Activated CD4-positive, alpha-beta T cell treated with anti-CD3 and anti-CD28 coated beads, Interleukin-2, amount 50 U/mL, for 48 hours (primary cell): Measurements from ENCODE around the gene DUSP11.
A peak's percentile ranks its signal among the peaks of the same experiment; 100 is the strongest.
"Not testable (repeated sequence)": the region's sequence is repeated elsewhere in the genome, so short reads cannot be mapped to it uniquely, and the experiment has no call there.

Source experiments
- DNase-seq, 2 experiments: peaks; one replicate each; pipeline ENCODE4 v3.0.0-alpha.2; 2020

The DUSP11 gene

DNA sequence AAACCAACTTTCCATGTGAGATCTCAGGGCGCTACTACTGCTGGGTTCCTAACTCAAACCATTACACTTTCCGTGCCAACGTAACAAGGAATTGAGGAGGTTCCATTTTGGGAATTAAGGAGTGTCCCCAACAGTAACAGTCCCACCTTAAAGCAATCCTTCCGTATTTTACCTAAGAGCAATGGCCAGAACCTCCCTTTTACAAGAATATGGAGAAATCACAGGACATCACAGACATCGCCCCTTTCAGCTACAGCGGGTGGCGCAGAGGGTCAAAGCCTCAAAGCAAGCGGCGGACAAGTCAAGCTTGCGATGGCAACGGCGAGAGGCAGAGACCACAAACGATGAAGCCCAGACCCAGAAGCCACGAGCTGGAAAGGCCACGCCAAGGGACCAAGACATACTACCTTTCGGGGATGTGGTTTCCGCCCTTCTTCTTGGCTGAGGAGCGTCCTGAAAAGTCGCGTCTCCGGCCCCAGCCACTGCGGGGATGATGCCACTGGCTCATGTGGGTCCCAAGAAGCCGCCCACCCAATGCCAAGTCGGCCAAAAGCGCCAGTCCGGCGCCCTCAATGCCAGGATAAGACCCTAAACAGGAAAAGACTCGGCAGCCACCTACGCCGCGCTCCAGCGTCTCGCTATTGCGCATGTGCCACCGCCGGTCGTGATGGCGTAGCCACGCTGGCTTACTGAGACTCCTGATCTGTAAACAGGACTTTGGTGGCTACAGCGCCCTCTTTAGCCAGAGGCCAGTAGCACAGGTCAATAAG is at the start of gene DUSP11:
Gene DUSP11, minus strand, starts transcription at position 637 of the 770 bp plus-strand sequence. Its CDS starts 129 bp downstream, at position 508.
- peak; percentile 99 for DNase-seq

DNA sequence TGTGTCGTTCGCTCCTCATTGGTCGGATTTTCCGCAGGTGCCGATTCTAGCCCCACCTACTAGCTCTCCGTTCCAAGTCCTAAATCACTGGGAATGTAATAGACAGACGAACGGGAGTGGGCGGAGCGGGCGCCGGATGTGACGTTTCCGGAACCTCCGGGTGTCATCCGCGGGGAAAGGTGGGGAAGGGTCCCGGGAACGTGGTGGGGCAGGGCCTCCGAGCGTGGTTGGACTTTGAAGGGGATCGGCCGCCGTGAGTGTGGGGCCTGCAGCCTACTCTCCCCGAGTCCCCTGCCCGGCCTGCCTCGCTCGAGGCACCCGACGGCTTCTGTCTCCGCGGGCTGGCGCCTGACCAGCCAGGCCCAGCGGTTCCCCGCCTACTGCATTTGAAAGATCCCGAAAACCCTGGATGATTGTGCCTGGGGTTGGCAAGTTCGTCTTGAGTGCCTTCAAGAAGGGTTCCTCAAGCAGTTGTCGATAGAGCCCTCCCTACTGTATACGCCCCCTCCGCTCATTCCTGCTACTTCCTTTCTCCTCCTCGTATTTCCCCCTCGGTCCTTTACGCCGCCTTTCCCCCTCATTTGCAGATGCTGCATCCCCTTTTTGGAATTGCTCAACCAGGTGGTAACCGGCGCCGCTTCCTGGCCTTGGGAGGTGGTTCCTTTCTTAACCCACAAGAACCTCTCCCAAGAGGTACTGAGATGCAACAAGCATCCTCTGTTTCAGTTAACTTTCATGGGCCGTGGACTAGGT is 49.1 kb upstream of the DUSP11 start, which contains the start of gene STAMBP:
Gene STAMBP, plus strand, starts transcription at position 144 of the 753 bp plus-strand sequence. CDS start 1,896 bp downstream, outside the sequence.
- peak; percentile 93 to 95 for DNase-seq

GRCh38 chr2:73828389-73828817 is 48.5 kb upstream of the DUSP11 start:
- DNase-seq, result no peak

DNA sequence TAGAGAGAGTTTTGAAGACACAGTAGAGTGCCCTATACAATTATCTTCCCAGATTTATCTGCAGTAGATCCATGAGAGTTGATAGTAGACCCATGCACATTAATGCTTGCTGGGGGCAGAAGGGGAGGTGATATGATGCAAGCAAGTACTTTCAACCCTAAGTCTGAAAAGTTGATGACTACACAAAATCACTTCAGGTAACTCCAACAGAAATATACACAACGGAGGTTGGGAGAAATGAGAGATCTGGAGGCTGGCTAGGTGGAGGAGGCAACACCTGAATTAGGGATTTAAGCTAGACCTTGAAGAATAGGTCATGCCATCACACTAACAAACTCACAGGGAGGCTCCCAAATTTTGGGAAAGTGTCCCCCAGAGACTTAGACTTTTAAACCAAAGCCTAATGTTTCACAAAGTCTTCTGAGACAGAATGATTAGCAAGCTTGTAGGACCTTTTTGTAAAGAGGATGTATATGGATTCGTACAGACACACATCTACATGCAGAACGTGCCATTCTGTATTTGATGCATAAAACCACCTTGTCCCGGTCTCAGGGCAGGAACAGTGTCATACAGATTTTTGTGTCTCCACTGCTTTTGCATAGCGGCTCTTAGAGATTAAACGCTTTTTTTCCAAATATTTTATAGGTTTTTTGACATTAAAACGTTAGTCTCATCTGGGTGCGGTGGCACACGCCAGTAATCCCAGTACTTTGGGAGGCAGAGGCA is 47.9 kb upstream of the DUSP11 start:
- no peak for DNase-seq

- no peak for DNase-seq
Measured at GRCh38 chr2:73827018-73827417, 47.1 kb upstream of the DUSP11 start.

DNA sequence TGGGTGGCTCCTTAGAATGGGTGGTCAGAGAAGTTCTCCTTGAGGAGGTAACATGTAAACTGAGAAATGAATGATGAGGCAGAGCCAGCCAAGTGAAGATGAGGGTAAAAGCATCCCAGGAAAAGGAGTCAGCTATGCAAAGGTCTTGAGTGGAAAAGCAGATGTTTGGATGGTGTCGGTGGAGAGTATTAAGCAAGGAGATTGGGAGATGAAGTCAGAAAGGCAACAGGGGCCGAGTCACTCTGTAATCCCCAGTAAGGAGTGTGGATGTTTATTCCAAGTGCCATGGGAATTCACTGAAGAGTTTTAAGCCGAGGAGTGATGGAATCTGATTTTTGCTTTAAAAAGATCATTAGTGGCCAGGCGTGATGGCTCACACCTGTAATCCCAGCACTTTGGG is 45.5 kb upstream of the DUSP11 start:
- no peak for DNase-seq

GRCh38 chr2:73823916-73824523 is 44.1 kb upstream of the DUSP11 start:
- DNase-seq, result no peak

- no peak for DNase-seq
Measured at GRCh38 chr2:73823416-73823815, 43.5 kb upstream of the DUSP11 start.

- DNase-seq, result no peak
Measured at GRCh38 chr2:73822991-73823390, 43.1 kb upstream of the DUSP11 start.

DNA sequence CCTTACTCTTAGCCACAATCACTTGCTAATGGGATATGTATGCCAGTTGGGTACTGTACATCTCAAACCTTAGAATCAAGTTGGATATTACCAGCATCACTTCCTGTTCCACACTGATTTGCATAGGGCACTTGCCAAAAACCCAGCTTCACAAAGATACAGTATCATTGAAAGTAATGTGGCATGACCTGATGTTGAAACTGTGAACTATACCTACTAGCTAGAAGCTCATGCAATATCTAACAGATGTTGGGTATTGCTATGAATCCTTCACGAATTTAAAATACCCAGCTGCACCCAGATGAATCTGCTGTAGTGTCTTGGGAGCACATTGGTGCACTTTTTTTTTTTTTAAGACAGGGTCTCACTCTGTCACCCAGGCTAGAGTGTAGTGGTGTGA is 42.4 kb upstream of the DUSP11 start:
- no peak for DNase-seq

DNA sequence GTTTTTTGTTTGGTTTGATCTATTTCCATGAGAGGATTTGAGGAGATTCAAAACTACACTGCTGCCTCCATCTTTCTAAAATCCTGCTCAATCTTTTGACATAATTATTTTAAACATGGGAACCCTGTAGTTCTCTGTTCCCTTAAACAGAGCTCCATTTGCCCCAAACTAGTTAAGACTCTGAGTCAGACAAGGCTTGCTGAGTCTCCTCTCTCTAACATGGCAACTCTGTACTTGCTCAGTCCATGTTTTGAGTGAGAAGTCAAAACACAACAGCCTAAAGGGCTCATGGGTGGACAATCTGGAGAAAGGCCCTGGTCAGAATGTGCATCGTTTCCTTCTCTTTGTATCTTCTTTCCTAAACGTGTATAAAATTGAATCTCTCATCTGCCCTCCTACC is 41.8 kb upstream of the DUSP11 start:
- no peak for DNase-seq

DNA sequence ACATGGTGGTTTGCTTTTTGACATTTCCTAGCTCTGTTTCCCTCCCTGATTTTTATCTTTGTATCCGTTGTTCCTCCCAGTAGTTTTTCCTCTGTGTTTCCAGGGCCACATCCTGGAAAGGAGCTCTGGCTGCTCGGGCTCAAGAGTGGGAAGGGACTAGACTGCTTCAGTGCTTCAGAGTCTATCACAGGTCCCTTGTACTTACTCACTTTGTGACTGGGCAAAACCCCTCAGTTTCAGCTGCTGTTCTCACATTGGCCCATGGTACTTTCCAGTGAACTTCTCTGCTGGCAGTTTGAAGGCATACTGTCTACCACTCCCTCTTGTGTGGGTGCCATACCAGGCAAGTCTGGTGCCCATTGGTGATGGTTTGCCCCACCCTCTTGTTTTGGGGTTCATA is 41.3 kb upstream of the DUSP11 start:
- peak; percentile 32 to 59 for DNase-seq

DNA sequence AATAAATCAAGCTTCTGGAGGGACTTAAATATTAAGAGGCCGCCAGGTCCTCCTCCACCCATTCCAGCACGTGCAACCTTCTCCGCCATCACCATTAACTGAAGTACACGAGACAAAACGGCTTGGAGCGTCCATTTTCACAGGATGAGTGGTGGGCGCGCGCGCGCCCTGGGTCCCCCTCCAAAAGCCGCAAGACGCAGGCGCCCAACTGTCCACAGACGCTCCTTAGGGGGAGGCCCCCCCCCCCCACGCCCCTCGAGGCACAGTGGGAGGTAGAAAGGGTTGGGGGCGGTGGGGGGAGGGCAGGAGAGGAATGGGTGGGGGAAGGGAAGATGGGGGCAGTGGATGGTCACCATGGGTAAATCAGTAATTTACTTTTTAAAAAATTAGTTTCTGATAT is 38.4 kb upstream of the DUSP11 start:
- DNase-seq, result no peak

GRCh38 chr2:73812635-73813034 is 32.7 kb upstream of the DUSP11 start:
- no peak for DNase-seq

DNA sequence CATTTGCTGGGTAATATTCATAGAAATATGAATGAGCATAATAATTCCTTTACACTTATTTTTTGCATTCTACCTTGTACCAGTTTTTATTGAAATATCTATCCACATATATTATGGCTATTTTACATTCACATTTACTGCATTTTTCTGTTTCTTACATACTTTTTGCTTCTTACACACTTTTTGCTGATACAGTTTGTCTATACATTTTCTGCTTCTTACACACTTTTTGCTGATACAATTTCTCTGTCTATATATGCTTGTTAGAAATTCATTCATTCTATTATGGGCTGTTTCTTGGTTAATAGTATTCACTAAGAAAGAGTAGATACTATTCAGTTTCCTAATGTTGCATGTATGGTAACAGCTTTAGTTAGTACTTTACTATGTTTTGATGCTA is 32.0 kb upstream of the DUSP11 start:
- no peak for DNase-seq

DNA sequence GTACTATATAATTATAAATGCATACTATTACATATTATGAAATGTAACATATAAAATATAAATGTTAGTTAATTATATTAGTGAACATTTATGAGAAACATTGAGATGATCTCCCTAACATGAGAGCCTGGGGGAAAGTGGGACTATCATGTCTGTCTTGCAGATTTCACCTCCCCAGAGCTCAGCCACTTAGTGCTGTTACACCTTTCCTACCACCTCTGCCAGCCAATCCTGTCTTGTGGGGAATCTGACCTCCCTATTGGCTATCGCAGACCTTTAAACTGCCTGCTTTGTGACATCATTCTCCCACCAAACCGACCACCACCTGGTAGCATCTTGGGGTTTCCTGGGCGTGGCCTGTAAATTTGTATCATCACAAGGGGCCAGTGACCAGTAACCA is 4.0 kb upstream of the DUSP11 start, which contains the start of gene C2orf78:
Gene C2orf78, plus strand, starts transcription at position 301 of the 400 bp plus-strand sequence. CDS start 127 bp downstream, outside the sequence.
- DNase-seq, result not testable (repeated sequence)

GRCh38 chr2:73783402-73783801 is 3.5 kb upstream of the DUSP11 start:
- not testable (repeated sequence) for DNase-seq

GRCh38 chr2:73780237-73780582 is 307 bp upstream of the DUSP11 start:
- no peak for DNase-seq

- DNase-seq, result not testable (repeated sequence)
Measured at GRCh38 chr2:73778867-73779466, 936 bp downstream of the DUSP11 start.

DNA sequence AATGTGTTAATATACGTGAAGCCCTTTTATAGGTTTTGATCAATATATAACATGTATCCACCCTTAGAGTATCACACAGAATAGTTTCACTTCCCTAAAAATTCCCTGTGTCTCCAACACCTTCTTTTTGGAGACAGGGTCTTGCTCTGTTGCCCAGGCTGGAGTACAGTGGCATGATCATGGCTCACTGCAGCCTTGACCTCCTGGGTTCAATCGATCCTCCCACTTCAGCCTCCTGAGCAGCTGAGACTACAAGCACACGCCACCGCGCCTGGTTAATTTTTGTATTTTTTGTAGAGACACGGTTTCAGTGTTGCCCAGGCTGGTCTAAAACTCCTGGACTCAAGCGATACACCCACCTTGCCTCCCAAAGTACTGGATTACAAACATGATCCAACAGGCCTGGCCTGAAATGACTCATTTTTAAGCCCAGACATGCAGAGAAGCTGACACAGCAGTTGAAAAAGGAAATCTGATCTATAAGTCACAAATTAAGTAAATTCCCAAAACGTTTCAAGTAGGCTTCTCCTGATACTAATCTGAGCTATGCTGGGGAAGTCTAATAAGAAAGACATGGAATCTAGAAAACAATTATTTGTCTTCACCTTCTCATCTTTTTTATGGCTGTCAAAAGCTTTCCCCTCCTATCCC is 2.9 kb downstream of the DUSP11 start:
- DNase-seq, result no peak

DNA sequence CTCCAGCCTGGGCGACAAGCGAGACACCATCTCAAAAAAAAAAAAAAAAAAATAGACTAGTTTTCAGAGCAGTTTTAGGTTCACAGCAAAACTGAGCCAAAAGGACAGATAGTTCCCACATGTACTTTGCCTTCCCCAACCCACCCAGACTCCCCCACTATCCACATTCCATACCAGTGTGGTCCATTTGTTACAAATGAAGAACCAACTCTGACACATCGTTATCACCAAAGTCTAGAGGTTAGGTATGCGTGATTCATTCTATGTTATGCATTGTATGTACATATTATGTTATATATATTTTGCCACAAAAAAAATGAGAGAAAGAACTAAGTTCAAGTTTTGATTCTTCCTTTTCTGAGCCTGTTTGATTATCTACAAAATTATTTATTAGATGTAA is 3.5 kb downstream of the DUSP11 start:
- no peak for DNase-seq

DNA sequence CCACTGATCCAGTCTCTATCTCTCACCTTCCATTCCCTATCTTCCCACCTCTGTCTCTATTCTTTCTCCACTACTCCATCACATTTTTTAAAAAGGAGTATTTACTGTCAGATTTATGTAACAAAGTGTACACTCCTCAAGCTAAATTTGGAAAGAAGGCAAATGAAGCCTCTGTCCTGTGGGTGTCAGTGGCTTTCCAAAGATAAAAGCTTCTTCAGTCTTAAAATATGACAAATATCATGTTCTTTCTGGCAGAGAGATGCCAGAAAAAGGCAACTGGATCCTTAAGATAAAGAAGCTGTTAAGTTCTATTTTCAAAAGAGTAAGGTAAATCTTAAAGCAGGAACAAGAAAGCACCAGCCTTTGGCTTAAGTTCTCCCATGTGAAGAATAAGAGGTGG is 7.1 kb downstream of the DUSP11 start:
- DNase-seq, result no peak
